OCI-LY7 (cell line): Measurements from ENCODE around the gene RACGAP1. TPM values are rescaled to one million over a fixed set of nuclear protein-coding genes. Genes with fewer than 3 reads are reported as not detected.

Experiments used
- BruUV-seq: library from RNA; stranded (reverse); fragments of 400-500 nt; replicated peaks from 2 replicates; lab custom pipeline; 2021; lab: Mats Ljungman, UMichigan
- CTCF ChIA-PET: fragments of 300-600 bp; sonication (Branson Sonifier 250); formaldehyde crosslinking; loops from one replicate; lab custom pipeline; 2022; ENCODE audit warnings: antibody characterized with exemption; ENCODE audit not compliant: unreplicated experiment; lab: Charles Lee
- POLR2A ChIA-PET: fragments of 300-600 bp; sonication (Branson Sonifier 250); formaldehyde crosslinking; loops from one replicate; lab custom pipeline; 2022; ENCODE audit warnings: antibody characterized with exemption; lab: Charles Lee
- DNase-seq: peaks from one replicate; pipeline ENCODE4 v3.0.0-alpha.2; 2015; ENCODE audit warnings: low spot score
- H2AFZ ChIP-seq: fragments of 200-600 bp; sonication (generic), shearing (Covaris generic); 2 replicates; pipeline ENCODE4 v1.6.1; 2014; ENCODE audit warnings: mild to moderate bottlenecking, antibody characterized with exemption, low read length, moderate library complexity
- H3K27ac ChIP-seq: fragments of 200-600 bp; sonication (generic); 2 replicates; pipeline ENCODE4 v1.5.1; 2014; ENCODE audit warnings: mixed run types, low read depth, mild to moderate bottlenecking, moderate library complexity, low read length, inconsistent platforms; ENCODE audit not compliant: poor library complexity, severe bottlenecking
- H3K36me3 ChIP-seq: fragments of 200-600 bp; sonication (generic); 2 replicates; pipeline ENCODE4 v1.6.1; 2014; ENCODE audit warnings: mild to moderate bottlenecking, antibody characterized with exemption, low read length, moderate library complexity, mixed read lengths; ENCODE audit not compliant: insufficient read depth
- H3K4me1 ChIP-seq: fragments of 200-600 bp; sonication (generic); 2 replicates; pipeline ENCODE4 v1.5.1; 2014; ENCODE audit warnings: mild to moderate bottlenecking, low read length; ENCODE audit not compliant: insufficient read depth, poor library complexity, severe bottlenecking
- H3K4me2 ChIP-seq: fragments of 200-600 bp; sonication (generic); 2 replicates; pipeline ENCODE4 v1.6.1; 2014; ENCODE audit warnings: mild to moderate bottlenecking, low read length
- H3K4me3 ChIP-seq: fragments of 200-600 bp; sonication (generic); 2 replicates; pipeline ENCODE4 v1.5.1; 2014; ENCODE audit warnings: mild to moderate bottlenecking, low read depth, low read length; ENCODE audit not compliant: poor library complexity, severe bottlenecking
- H3K79me2 ChIP-seq: fragments of 200-600 bp; sonication (generic); 2 replicates; pipeline ENCODE4 v1.6.1; 2016; ENCODE audit warnings: low read depth, mild to moderate bottlenecking, low read length, moderate library complexity, mixed read lengths; ENCODE audit not compliant: insufficient read depth
- H3K9me2 ChIP-seq: fragments of 200-600 bp; sonication (generic); 2 replicates; pipeline ENCODE4 v1.6.1; 2016; ENCODE audit warnings: mild to moderate bottlenecking, low read length, mixed read lengths; ENCODE audit not compliant: insufficient read depth
- H3K9me3 ChIP-seq: fragments of 200-600 bp; sonication (generic); 2 replicates; pipeline ENCODE4 v1.6.1; 2014; ENCODE audit warnings: mild to moderate bottlenecking, mixed run types, low read length, mixed read lengths
- H4K20me1 ChIP-seq: fragments of 200-600 bp; sonication (generic); 2 replicates; pipeline ENCODE4 v1.6.1; 2014; ENCODE audit warnings: mild to moderate bottlenecking, antibody characterized with exemption, low read length, moderate library complexity, mixed read lengths; ENCODE audit not compliant: insufficient read depth
- CTCF ChIP-seq: fragments of 200-600 bp; sonication (generic); conservative IDR thresholded peaks from 2 replicates; pipeline ENCODE4 v1.5.1; 2014; ENCODE audit warnings: mild to moderate bottlenecking, antibody characterized with exemption, low read length, moderate library complexity, mixed read lengths
- EZH2phosphoT487 ChIP-seq: fragments of 200-600 bp; sonication (generic); IDR thresholded peaks from 2 replicates; pipeline ENCODE4 v1.6.1; 2018; ENCODE audit warnings: low read depth, borderline replicate concordance, mild to moderate bottlenecking, mixed run types, antibody characterized with exemption, low read length, moderate library complexity, mixed read lengths
- intact Hi-C: fragments of 100-400 bp; cut with micrococcal nuclease; formaldehyde crosslinking; loops from one replicate; pipeline ENCODE4 v1.10.0; 2022; ENCODE audit not compliant: unreplicated experiment
- total RNA-seq, 2 experiments: library from RNA; depleted of rRNA in 1 of 2; stranded (reverse); fragments of >200 nt in 1 of 2; shearing (Covaris generic) in 1 of 2; gene quantifications; 2 replicates each; pipeline ENCODE4 v1.2.3, GENCODE V29; 2014 to 2022

RACGAP1 gene
- total RNA-seq, 2 experiments from 2014 or later: 69.6 to 104 TPM

- H3K9me3 ChIP-seq: no peaks in the 10 kb centered on the region
- ChIA-PET POLR2A (interaction anchor here (0.6 to 0.7 kb wide), 2 partner anchors 38 to 56 kb away, joined by 3 to 5 read pairs; no protein-coding TSS in a partner anchor), CTCF (interaction anchor here (0.6 to 2.0 kb wide), 5 partner anchors 11 to 796 kb away, joined by 4 to 12 read pairs (median 4); no protein-coding TSS in a partner anchor)
- no peaks in the 10 kb centered on the region for H3K36me3 ChIP-seq
- TF ChIP-seq CTCF (no peak), EZH2phosphoT487 (no peak)
- no TSS peak for BruUV-seq
- intact Hi-C loops: loop anchor here (5.0 kb wide), 2 partner anchors 69 to 199 kb away; partner anchors contain the start of gene CERS5
- H3K79me2 ChIP-seq: no peaks in the 10 kb centered on the region
- peaks cover 9% of the 10 kb centered on the region for H3K4me1 ChIP-seq
- no peak for DNase-seq
- H3K27ac ChIP-seq: no peak overlapping the region
- no peak overlapping the region for H3K4me2 ChIP-seq
- H2AFZ ChIP-seq: no peak overlapping the region
- H4K20me1 ChIP-seq: no peaks in the 10 kb centered on the region
- H3K9me2 ChIP-seq: no peaks in the 10 kb centered on the region
- H3K4me3 ChIP-seq: no peak overlapping the region
Observed at GRCh38 chr12:49968471-49968870, 56.8 kb downstream of the RACGAP1 start.

GRCh38 chr12:49967777-49968250 lies 57.5 kb downstream of the RACGAP1 start:
- Histone ChIP-seq H3K4me3 (peak overlapping the region; percentile 61), H3K9me2 (no peaks in the 10 kb centered on the region), H3K4me1 (peaks cover 9% of the 10 kb centered on the region), H3K9me3 (no peaks in the 10 kb centered on the region), H3K36me3 (no peaks in the 10 kb centered on the region), H3K4me2 (peak overlapping the region; percentile 94), H2AFZ (peak overlapping the region; percentile 99; the same call in 1 of the 2 replicates), H4K20me1 (no peaks in the 10 kb centered on the region), H3K27ac (no peak overlapping the region), H3K79me2 (no peaks in the 10 kb centered on the region)
- intact Hi-C loops: loop anchor here (1.0 to 5.0 kb wide), 5 partner anchors 69 to 199 kb away; partner anchors contain the start of gene CERS5
- no TSS peak for BruUV-seq
- CTCF ChIA-PET: interaction anchor here (0.7 to 2.2 kb wide), 6 partner anchors 25 to 797 kb away, joined by 3 to 20 read pairs (median 4); no protein-coding TSS in a partner anchor
- no peak for TF ChIP-seq CTCF
- TF ChIP-seq EZH2phosphoT487: no peak
- POLR2A ChIA-PET: interaction anchor here (0.7 kb wide), 1 partner anchor 39 kb away, joined by 5 read pairs; no protein-coding TSS in a partner anchor
- no peak for DNase-seq
